ENCODE results near the gene MAP3K14. TPM values are rescaled to one million over a fixed set of nuclear protein-coding genes. Genes with fewer than 3 reads are reported as not detected.

Gene MAP3K14
- total and polyA plus RNA-seq, 2 of the 4 experiments (the other 2 are of a cell fraction): 4.1 to 21.7 TPM

GRCh38 chr17:45279898-45280297 is 36.9 kb downstream of the MAP3K14 start:
- Histone ChIP-seq H2BK20ac (ENCODE audit: low read depth, low read length) (no peak overlapping the region), H3K27ac (ENCODE audit: insufficient read depth, low read length) (no peak overlapping the region), H4K8ac (ENCODE audit: low read depth in 2 of 2, low read length in 2 of 2) (no peak overlapping the region), H3K9ac (ENCODE audit: low read depth, low read length) (no peak overlapping the region), H2BK5ac (ENCODE audit: low read depth, low read length, poor library complexity, severe bottlenecking) (no peak overlapping the region), H3K36me3 (ENCODE audit: control insufficient read depth, insufficient read depth, low read length) (peaks cover 32% of the 10 kb centered on the region), H2AFZ (replicated peaks; ENCODE audit: low read length, poor library complexity) (no peak overlapping the region), H3K4me1 (ENCODE audit: control insufficient read depth, insufficient read depth, low read length) (peaks cover 19% of the 10 kb centered on the region), H3K4ac (ENCODE audit: low read depth, low read length) (no peak overlapping the region), H4K20me1 (ENCODE audit: insufficient read depth, low read length) (peaks cover 8% of the 10 kb centered on the region; the same call in 1 of the 2 replicates), H3K14ac (replicated peaks; ENCODE audit: low read depth, low read length) (no peak overlapping the region), H3K9me1 (ENCODE audit: insufficient read depth, low read length) (peaks cover 8% of the 10 kb centered on the region; the same call in 1 of the 2 replicates), H4K91ac (ENCODE audit: insufficient read depth, low read depth, low read length) (no peak overlapping the region), H2BK120ac (ENCODE audit: low read depth, low read length) (no peak overlapping the region), H3K79me1 (ENCODE audit: low read depth in 1 of 2, low read length in 2 of 2) (peaks cover 5 to 24% of the 10 kb centered on the region in 2 experiments; a peak in 2 of 4 replicates), H2AK5ac (ENCODE audit: low read depth, low read length) (no peak overlapping the region), H3K4me2 (ENCODE audit: low read depth, low read length) (no peak overlapping the region), H4K5ac (ENCODE audit: low read depth, low read length) (no peak overlapping the region), H3K56ac (ENCODE audit: extremely low read depth, insufficient read depth, low read length) (no peak overlapping the region), H3K4me3 (ENCODE audit: insufficient read depth, low read depth, low read length) (no peak overlapping the region), H3K18ac (ENCODE audit: low read depth, low read length) (no peak overlapping the region), H2BK15ac (ENCODE audit: low read depth, low read length) (no peak overlapping the region), H3K27me3 (ENCODE audit: control insufficient read depth, insufficient read depth, low read length) (no peaks in the 10 kb centered on the region), H3K9me3 (ENCODE audit: control insufficient read depth, insufficient read depth, low read length) (no peaks in the 10 kb centered on the region), H3K23ac (ENCODE audit: low read depth, low read length) (no peak overlapping the region), H2AK9ac (replicated peaks; ENCODE audit: low read depth, low read length, poor library complexity) (no peak overlapping the region)
- DNase-seq: no peak
- in situ Hi-C loops (cut with MboI; ENCODE audit: low sequenced_read_pairs) (loop anchor here (5.0 kb wide), 1 partner anchor 107 kb away; no protein-coding TSS in a partner anchor), intact Hi-C loops (cut with micrococcal nuclease) (no loop called here), dilution Hi-C loops (cut with HindIII; ENCODE audit: low sequenced_read_pairs, unreplicated experiment) (no loop called here)
- 18% methylated on average over 2 of the region's 3 CpGs; no CpG with 5 or more reads in 1 of the 2 experiments for WGBS, 2 experiments (ENCODE audit: extremely low coverage in 2 of 2, insufficient read length in 1 of 2)
- ATAC-seq (ENCODE audit: low read depth): no peak
- CTCF ChIA-PET: no interaction called here
- BruUV-seq (replicated peaks): no TSS peak
- POLR2A ChIA-PET (ENCODE audit: unreplicated experiment): no interaction called here
- TF ChIP-seq RAD21 (IDR thresholded peaks at IDR 0.05; ENCODE audit: low read length): no peak
- no peak for TF ChIP-seq SMC3 (IDR thresholded peaks at IDR 0.05; ENCODE audit: low read depth, low read length)
- no peak for TF ChIP-seq CHD1 (IDR thresholded peaks at IDR 0.05; ENCODE audit: low read depth, low read length)
- TF ChIP-seq CEBPB (IDR thresholded peaks at IDR 0.05; ENCODE audit: low read depth, low read length): no peak
- TF ChIP-seq RFX5 (IDR thresholded peaks at IDR 0.05; ENCODE audit: low read depth, low read length): no peak
- TF ChIP-seq USF2 (IDR thresholded peaks at IDR 0.05; ENCODE audit: low read depth, low read length): no peak
- no peak for TF ChIP-seq POLR2A (IDR thresholded peaks at IDR 0.05; ENCODE audit: low read depth, low read length)
- no peak for TF ChIP-seq RCOR1 (IDR thresholded peaks at IDR 0.05; ENCODE audit: insufficient replicate concordance, low read length)
- TF ChIP-seq ELK1 (IDR thresholded peaks at IDR 0.05; ENCODE audit: borderline replicate concordance, low read depth, low read length): no peak
- no peak for TF ChIP-seq CTCF (conservative IDR thresholded peaks at IDR 0.05; ENCODE audit: low read depth, low read length)
- TF ChIP-seq MAFK (IDR thresholded peaks at IDR 0.05; ENCODE audit: low read depth, low read length): no peak
- no peak for TF ChIP-seq BHLHE40 (IDR thresholded peaks at IDR 0.05; ENCODE audit: low read depth, low read length)
